Liver (tissue), 9 donors: Measurements from ENCODE around the gene MYH7B. TPM values are rescaled to one million over a fixed set of nuclear protein-coding genes. Genes with fewer than 3 reads are reported as not detected.
A peak's percentile ranks its signal among the peaks of the same experiment; 100 is the strongest.

ENCODE experiments used
- DNase-seq: peaks from one replicate; pipeline ENCODE4 v3.0.0-alpha.2; 2017; ENCODE audit warnings: low spot score
- H3K27ac ChIP-seq, 2 donors: one replicate each; pipeline ENCODE4 v1.7.0; 2013; ENCODE audit warnings: inconsistent platforms in 2 of 2, low read length in 2 of 2, control low read depth in 1 of 2, low read depth in 1 of 2, mild to moderate bottlenecking in 1 of 2
- H3K27me3 ChIP-seq, 4 donors: one replicate each; pipeline versions ENCODE4 v1.6.1 to v1.7.0; 2013; ENCODE audit warnings: low read length in 3 of 4, inconsistent platforms in 1 of 4, mild to moderate bottlenecking in 1 of 4, moderate library complexity in 1 of 4; ENCODE audit not compliant: control insufficient read depth in 4 of 4, insufficient read depth in 4 of 4
- H3K36me3 ChIP-seq, 4 donors: one replicate each; pipeline versions ENCODE4 v1.6.1 to v1.7.0; 2013; ENCODE audit warnings: low read length in 3 of 4, mild to moderate bottlenecking in 3 of 4, low read depth in 1 of 4, moderate library complexity in 1 of 4; ENCODE audit not compliant: control insufficient read depth in 4 of 4, insufficient read depth in 3 of 4
- H3K4me1 ChIP-seq, 4 donors: one replicate each; pipeline versions ENCODE4 v1.6.1 to v1.7.0; 2013; ENCODE audit warnings: low read length in 3 of 4, mild to moderate bottlenecking in 3 of 4, moderate library complexity in 1 of 4; ENCODE audit not compliant: control insufficient read depth in 4 of 4, insufficient read depth in 4 of 4
- H3K4me3 ChIP-seq, 3 donors: one replicate each; pipeline versions ENCODE4 v1.6.1 to v1.7.0; 2013; ENCODE audit warnings: low read length in 3 of 3, control low read depth in 1 of 3, low read depth in 1 of 3, mild to moderate bottlenecking in 1 of 3
- H3K9ac ChIP-seq, 2 donors: one replicate each; pipeline ENCODE4 v1.7.0; 2013; ENCODE audit warnings: low read length in 2 of 2, mild to moderate bottlenecking in 2 of 2, moderate library complexity in 2 of 2, control low read depth in 1 of 2, low read depth in 1 of 2
- H3K9me3 ChIP-seq, 4 donors: one replicate each; pipeline versions ENCODE4 v1.6.1 to v1.7.0; 2013; ENCODE audit warnings: low read length in 3 of 4; ENCODE audit not compliant: control insufficient read depth in 4 of 4
- ATF3 ChIP-seq: IDR thresholded peaks from 2 replicates; pipeline ENCODE4 v1.6.1; 2016; ENCODE audit warnings: antibody characterized with exemption
- CTCF ChIP-seq: fragments of 150-350 bp; IDR thresholded peaks from 2 replicates; pipeline ENCODE4 v1.5.1; 2017; ENCODE audit warnings: improper control_type of control experiment, low read depth, low read length; ENCODE audit not compliant: missing input control
- HNF4A ChIP-seq, 2 donors: conservative IDR thresholded peaks; 2 replicates each; pipeline ENCODE4 v1.6.1; 2016; ENCODE audit warnings: antibody characterized with exemption in 2 of 2, mild to moderate bottlenecking in 2 of 2
- MAX ChIP-seq: IDR thresholded peaks from 2 replicates; pipeline ENCODE4 v1.6.1; 2016; ENCODE audit warnings: antibody characterized with exemption
- NR2F2 ChIP-seq: IDR thresholded peaks from 2 replicates; pipeline ENCODE4 v1.6.1; 2016; ENCODE audit warnings: antibody characterized with exemption
- REST ChIP-seq: IDR thresholded peaks from 2 replicates; pipeline ENCODE4 v1.6.1; 2016; ENCODE audit warnings: antibody characterized with exemption, mild to moderate bottlenecking
- TAF1 ChIP-seq: conservative IDR thresholded peaks from 2 replicates; pipeline ENCODE4 v1.6.1; 2016; ENCODE audit warnings: antibody characterized with exemption, mild to moderate bottlenecking
- ZBTB33 ChIP-seq: IDR thresholded peaks from 2 replicates; pipeline ENCODE4 v1.6.1; 2016; ENCODE audit warnings: antibody characterized with exemption
- WGBS: extraction: QIAGEN DNeasy Blood & Tissue Kit; methylation state at CpG from one replicate; pipeline ENCODE4 v1.1.7; 2013; 5-methylcytosine and 5-hydroxymethylcytosine counted together
- polyA plus RNA-seq, 2 donors: library from polyadenylated mRNA; stranded (reverse) in 1 of 2; unstranded in 1 of 2; fragments of 200-250 nt in 1 of 2; fragments of >200 nt in 1 of 2; fragmentation: Nextera tagmentation in 1 of 2; extraction: Ambion mirVana in 1 of 2; gene quantifications; one replicate each; pipeline versions ENCODE4 v1.2.1 to v1.2.3, GENCODE V29; 2013 to 2015
- total RNA-seq, 2 donors: library from RNA; depleted of rRNA; stranded (reverse); fragments of >200 nt; gene quantifications; one replicate each; pipeline ENCODE4 v1.2.3, GENCODE V29; 2014
- donor health status: healthy.
- donor health status: healthy.
- donor health status: healthy.
- donor health status: healthy.
- donor health status: healthy.

MYH7B gene
- total and polyA plus RNA-seq, 4 donors, result 0.12 to 0.33 (median 0.24) TPM

GRCh38 chr20:34923414-34923813, 32.3 kb upstream of the MYH7B start:
- peak overlapping the region; percentile 21 to 27 for H3K27ac ChIP-seq

More at GRCh38 chr20:34923414-34923813, 32.3 kb upstream of the MYH7B start:
- 100% methylated on average over 2 of the region's 2 CpGs for WGBS
- no peaks in the 10 kb centered on the region for H3K27me3 ChIP-seq
- no peak overlapping the region for H3K9ac ChIP-seq
- DNase-seq, result no peak
- no peaks in the 10 kb centered on the region for H3K9me3 ChIP-seq
- no peak for TF ChIP-seq TAF1
- TF ChIP-seq HNF4A (conservative IDR thresholded peaks at IDR 0.05), result no peak
- no peak for TF ChIP-seq REST
- TF ChIP-seq MAX, result no peak
- TF ChIP-seq ZBTB33, result no peak
- no peak for TF ChIP-seq CTCF
- no peak for TF ChIP-seq NR2F2
- TF ChIP-seq ATF3, result no peak
- H3K36me3 ChIP-seq, result peaks cover 9 to 69% (median 58%) of the 10 kb centered on the region in 4 donors
- no peak overlapping the region for H3K4me3 ChIP-seq
- peaks cover 2 to 20% (median 13%) of the 10 kb centered on the region in 4 donors for H3K4me1 ChIP-seq
